ENCODE data around the gene CDKL4.

GRCh38 chr2:39203382-39203781, 40.4 kb downstream of the CDKL4 start:
- no peak for TF ChIP-seq POLR2AphosphoS5 (IDR thresholded peaks at IDR 0.05; ENCODE audit: low read depth, low read length)
- TF ChIP-seq POLR2A (IDR thresholded peaks at IDR 0.05; ENCODE audit: low read depth, low read length): no peak

Measured in GM12891 (cell line).